Measurements from ENCODE around the gene TXN2.

GRCh38 chr22:36466258-36466657 is 15.2 kb downstream of the TXN2 start:
- TF ChIP-seq CTCF (IDR thresholded peaks at IDR 0.05 in 4 of 5, conservative IDR thresholded peaks at IDR 0.05 in 1 of 5) (no peak), POLR2A (IDR thresholded peaks at IDR 0.05) (no peak)
